Endothelial cell of umbilical vein (primary cell): ENCODE data around the gene EXOC6B. TPM values are rescaled to one million over a fixed set of nuclear protein-coding genes. Genes with fewer than 3 reads are reported as not detected.

Experiments used
- BruUV-seq: library from RNA; stranded (reverse); fragments of 400-500 nt; replicated peaks from 2 replicates; lab custom pipeline; 2021; lab: Mats Ljungman, UMichigan
- CTCF ChIA-PET: fragments of 300-600, 350-600 bp; sonication (Branson Sonifier 250); formaldehyde crosslinking; loops from one replicate; lab custom pipeline; 2021; ENCODE audit warnings: antibody characterized with exemption, inconsistent platforms; lab: Charles Lee
- POLR2A ChIA-PET: fragments of 300-600, 350-600 bp; sonication (Branson Sonifier 250); formaldehyde crosslinking; loops from one replicate; lab custom pipeline; 2021; ENCODE audit warnings: antibody characterized with exemption, inconsistent platforms; lab: Charles Lee
- DNase-seq: peaks from one replicate; pipeline ENCODE4 v3.0.0-alpha.2; 2011; ENCODE audit warnings: low read depth, low spot score
- FAIRE-seq: peaks from 2 replicates; lab custom pipeline; 2011; peaks lifted over from hg19 to GRCh38; lab: Jason Lieb, UNC
- H2AFZ ChIP-seq: 2 replicates; pipeline ENCODE4 v1.6.0; 2012; ENCODE audit warnings: low read depth, low read length, control low read depth, inconsistent platforms
- H3K27ac ChIP-seq: 2 replicates; pipeline ENCODE4 v1.5.1; 2011; ENCODE audit warnings: low read depth, mild to moderate bottlenecking, control low read depth, low read length, moderate library complexity; ENCODE audit not compliant: insufficient read depth
- H3K27me3 ChIP-seq, 2 experiments: 2 replicates each; pipeline versions ENCODE4 v1.6.0 to v1.6.1; 2011; ENCODE audit warnings: low read length in 2 of 2, mixed read lengths in 1 of 2; ENCODE audit not compliant: control insufficient read depth in 2 of 2, insufficient read depth in 2 of 2
- H3K36me3 ChIP-seq, 2 experiments: 2 replicates in 1 of 2; 3 replicates in 1 of 2; pipeline ENCODE4 v1.5.1; 2011; ENCODE audit warnings: low read length in 2 of 2, mild to moderate bottlenecking in 1 of 2, moderate library complexity in 1 of 2; ENCODE audit not compliant: control insufficient read depth in 2 of 2, insufficient read depth in 2 of 2; ENCODE audit errors: extremely low read depth in 1 of 2
- H3K4me1 ChIP-seq: 3 replicates; pipeline ENCODE4 v1.5.1; 2011; ENCODE audit warnings: mild to moderate bottlenecking, low read length; ENCODE audit not compliant: control insufficient read depth, insufficient read depth; ENCODE audit errors: extremely low read depth
- H3K4me2 ChIP-seq: 2 replicates; pipeline ENCODE4 v1.6.1; 2011; ENCODE audit warnings: low read length, control low read depth, mixed read lengths; ENCODE audit not compliant: insufficient read depth
- H3K4me3 ChIP-seq, 3 experiments: fragments of 200-600 bp in 1 of 3; sonication (generic), shearing (Covaris generic) in 1 of 3; replicated peaks in 1 of 3; 2 replicates each; pipeline ENCODE4 v1.5.1; 2011 to 2016; ENCODE audit warnings: control low read depth in 3 of 3, low read length in 3 of 3, mild to moderate bottlenecking in 2 of 3, inconsistent platforms in 1 of 3, low read depth in 1 of 3, moderate library complexity in 1 of 3; ENCODE audit not compliant: insufficient read depth in 1 of 3
- H3K79me2 ChIP-seq: 2 replicates; pipeline ENCODE4 v1.6.0; 2012; ENCODE audit warnings: low read length, inconsistent platforms; ENCODE audit not compliant: control insufficient read depth, insufficient read depth
- H3K9ac ChIP-seq: replicated peaks from 2 replicates; pipeline ENCODE3; 2011; ENCODE audit warnings: low read length, control low read depth; ENCODE audit not compliant: insufficient read depth; ENCODE audit errors: extremely low read depth
- H3K9me1 ChIP-seq: replicated peaks from 3 replicates; pipeline ENCODE4 v1.6.0; 2011; ENCODE audit warnings: mild to moderate bottlenecking, low read length; ENCODE audit not compliant: control insufficient read depth, insufficient read depth; ENCODE audit errors: extremely low read depth
- H3K9me3 ChIP-seq: replicated peaks from 2 replicates; pipeline ENCODE4 v1.5.1; 2012; ENCODE audit warnings: low read length, inconsistent platforms; ENCODE audit not compliant: control insufficient read depth, insufficient read depth
- H4K20me1 ChIP-seq: replicated peaks from 2 replicates; pipeline ENCODE3; 2011; ENCODE audit warnings: mild to moderate bottlenecking, low read length; ENCODE audit not compliant: control insufficient read depth, insufficient read depth; ENCODE audit errors: extremely low read depth
- EZH2 ChIP-seq: IDR thresholded peaks from 2 replicates; pipeline ENCODE4 v1.6.1; 2012; ENCODE audit warnings: borderline replicate concordance, low read depth, mild to moderate bottlenecking, moderate library complexity, low read length, inconsistent platforms; ENCODE audit not compliant: severe bottlenecking
- FOS ChIP-seq: IDR thresholded peaks from 2 replicates; pipeline ENCODE4 v1.6.1; 2011; ENCODE audit warnings: mild to moderate bottlenecking, low read length, moderate library complexity, borderline replicate concordance; ENCODE audit not compliant: insufficient read depth
- GATA2 ChIP-seq: IDR thresholded peaks from 2 replicates; pipeline ENCODE4 v1.7.0; 2011; ENCODE audit warnings: low read depth, mild to moderate bottlenecking, moderate library complexity, mixed read lengths, low read length; ENCODE audit not compliant: insufficient read length, insufficient read depth
- JUN ChIP-seq: IDR thresholded peaks from 2 replicates; pipeline ENCODE4 v1.6.1; 2011; ENCODE audit warnings: borderline replicate concordance, low read depth; ENCODE audit not compliant: insufficient read length, insufficient read depth
- MYC ChIP-seq: IDR thresholded peaks from one replicate; pipeline ENCODE4 v1.6.1; 2011; ENCODE audit warnings: mild to moderate bottlenecking, low read depth, low read length
- POLR2A ChIP-seq: IDR thresholded peaks from 2 replicates; pipeline ENCODE4 v1.6.1; 2012; ENCODE audit warnings: low read depth, mild to moderate bottlenecking, control low read depth, low read length
- POLR2AphosphoS5 ChIP-seq: IDR thresholded peaks from 2 replicates; pipeline ENCODE4 v1.6.1; 2012; ENCODE audit warnings: low read depth, mild to moderate bottlenecking, control low read depth, low read length, moderate library complexity; ENCODE audit not compliant: insufficient read depth
- dilution Hi-C: fragments of 300-500 bp; cut with MboI; formaldehyde crosslinking; loops from one replicate; pipeline ENCODE4 v1.15.0; 2019; ENCODE audit warnings: low sequenced_read_pairs; ENCODE audit not compliant: extremely low pct_ligation_motif_present
- intact Hi-C: fragments of 100-400 bp; cut with micrococcal nuclease; formaldehyde crosslinking; loops from one replicate; pipeline ENCODE4 v1.10.0; 2022
- polyA plus RNA-seq, 4 experiments: library from polyadenylated mRNA; depleted of rRNA in 3 of 4; stranded (reverse) in 3 of 4; unstranded in 1 of 4; fragments of >200 nt; gene quantifications; 2 replicates each; pipeline versions ENCODE4 v1.2.1 to v1.2.3, GENCODE V29; 2011 to 2012; ENCODE audit warnings: missing spikeins in 1 of 4
- total RNA-seq: library from RNA; stranded (reverse); gene quantifications from 2 replicates; pipeline ENCODE4 v1.2.3, GENCODE V29; 2021
- TF ChIP-seq, protein P1 (sequence below): IDR thresholded peaks from 2 replicates; pipeline ENCODE4 v1.6.1; 2011; ENCODE audit not compliant: insufficient read depth, insufficient read length
- TF ChIP-seq, protein P2 (sequence below), 2 donors: IDR thresholded peaks; 1 replicate in 1 of 2; 2 replicates in 1 of 2; pipeline ENCODE4 v1.5.1; 2011; ENCODE audit warnings: low read length in 2 of 2, mild to moderate bottlenecking in 2 of 2, moderate library complexity in 2 of 2, control low read depth in 1 of 2, inconsistent platforms in 1 of 2, low read depth in 1 of 2; ENCODE audit not compliant: insufficient read depth in 1 of 2; ENCODE audit errors: extremely low read depth in 1 of 2

EXOC6B gene
- total and polyA plus RNA-seq, 2 donors (not counting 3 experiments of a cell fraction or from before 2014, with no cell fraction given): 10.8 to 34.8 TPM

DNA sequence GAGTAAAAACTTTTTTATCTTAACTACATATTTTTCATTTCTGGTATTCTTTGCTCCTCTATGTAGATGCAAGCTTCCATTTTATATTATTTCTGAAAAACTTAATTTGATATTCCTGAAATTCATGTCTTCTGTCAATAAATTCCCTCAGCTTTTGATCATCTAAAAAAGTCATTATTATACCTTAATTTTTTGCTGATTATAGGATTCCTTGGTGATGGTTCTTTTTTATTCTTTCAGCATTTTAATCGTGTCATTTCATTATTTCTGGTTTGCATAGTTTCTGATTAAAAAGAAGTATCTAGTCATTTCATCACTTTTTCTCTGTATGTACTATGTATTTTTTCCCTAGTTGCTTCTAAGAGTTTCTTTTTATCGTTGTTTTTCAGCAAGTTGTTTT is 436.4 kb downstream of the EXOC6B start:
- ChIA-PET CTCF (no interaction called here), POLR2A (no interaction called here)
- H3K9me1 ChIP-seq: no peaks in the 10 kb centered on the region
- intact Hi-C loops (no loop called here), dilution Hi-C loops (no loop called here)
- H3K4me1 ChIP-seq: no peaks in the 10 kb centered on the region
- DNase-seq (no peak), FAIRE-seq (no peak)
- no peak overlapping the region for H3K9ac ChIP-seq
- no peak overlapping the region for H3K4me3 ChIP-seq
- no peak overlapping the region for H3K27ac ChIP-seq
- no peak overlapping the region for H2AFZ ChIP-seq
- H4K20me1 ChIP-seq: no peaks in the 10 kb centered on the region
- no TSS peak for BruUV-seq
- no peaks in the 10 kb centered on the region for H3K79me2 ChIP-seq
- H3K4me2 ChIP-seq: no peak overlapping the region
- no peaks in the 10 kb centered on the region for H3K36me3 ChIP-seq
- TF ChIP-seq POLR2A (no peak), POLR2AphosphoS5 (no peak), FOS (no peak)
- TF ChIP-seq, protein P1, sequence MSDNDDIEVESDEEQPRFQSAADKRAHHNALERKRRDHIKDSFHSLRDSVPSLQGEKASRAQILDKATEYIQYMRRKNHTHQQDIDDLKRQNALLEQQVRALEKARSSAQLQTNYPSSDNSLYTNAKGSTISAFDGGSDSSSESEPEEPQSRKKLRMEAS: no peak
- H3K9me3 ChIP-seq: peaks cover 4% of the 10 kb centered on the region
- H3K27me3 ChIP-seq: no peaks in the 10 kb centered on the region

DNA sequence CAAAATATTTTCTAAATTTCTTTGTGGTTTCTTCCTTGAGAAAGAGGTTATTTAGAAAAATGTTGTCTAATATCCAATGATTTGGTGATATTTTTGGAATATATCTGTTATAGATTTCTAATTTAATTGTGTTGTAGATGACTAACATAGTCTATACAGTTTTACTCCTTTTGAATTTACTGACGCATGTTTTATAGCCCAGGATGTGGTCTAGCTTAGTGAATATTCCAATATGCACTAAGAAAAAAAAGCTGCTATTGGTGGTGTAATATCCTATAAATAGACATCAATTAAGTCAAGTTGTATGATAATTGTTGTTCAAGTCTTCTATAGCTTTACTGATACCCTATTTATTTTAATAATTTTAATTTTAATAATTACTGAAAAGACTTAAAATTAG is 437.6 kb downstream of the EXOC6B start:
- intact Hi-C loops: no loop called here
- no peak overlapping the region for H2AFZ ChIP-seq
- H3K9ac ChIP-seq: no peak overlapping the region
- POLR2A ChIA-PET: no interaction called here
- no peaks in the 10 kb centered on the region for H3K4me1 ChIP-seq
- H3K4me2 ChIP-seq: no peak overlapping the region
- no peaks in the 10 kb centered on the region for H3K27me3 ChIP-seq
- no peak overlapping the region for H3K27ac ChIP-seq
- dilution Hi-C loops: no loop called here
- no peak overlapping the region for H3K4me3 ChIP-seq
- TF ChIP-seq POLR2AphosphoS5: no peak
- no peak for TF ChIP-seq POLR2A
- TF ChIP-seq GATA2: no peak
- TF ChIP-seq JUN: no peak
- no peak for TF ChIP-seq EZH2
- TF ChIP-seq MYC: no peak
- TF ChIP-seq, protein P1: no peak
- no peak for TF ChIP-seq FOS
- TF ChIP-seq, protein P2, sequence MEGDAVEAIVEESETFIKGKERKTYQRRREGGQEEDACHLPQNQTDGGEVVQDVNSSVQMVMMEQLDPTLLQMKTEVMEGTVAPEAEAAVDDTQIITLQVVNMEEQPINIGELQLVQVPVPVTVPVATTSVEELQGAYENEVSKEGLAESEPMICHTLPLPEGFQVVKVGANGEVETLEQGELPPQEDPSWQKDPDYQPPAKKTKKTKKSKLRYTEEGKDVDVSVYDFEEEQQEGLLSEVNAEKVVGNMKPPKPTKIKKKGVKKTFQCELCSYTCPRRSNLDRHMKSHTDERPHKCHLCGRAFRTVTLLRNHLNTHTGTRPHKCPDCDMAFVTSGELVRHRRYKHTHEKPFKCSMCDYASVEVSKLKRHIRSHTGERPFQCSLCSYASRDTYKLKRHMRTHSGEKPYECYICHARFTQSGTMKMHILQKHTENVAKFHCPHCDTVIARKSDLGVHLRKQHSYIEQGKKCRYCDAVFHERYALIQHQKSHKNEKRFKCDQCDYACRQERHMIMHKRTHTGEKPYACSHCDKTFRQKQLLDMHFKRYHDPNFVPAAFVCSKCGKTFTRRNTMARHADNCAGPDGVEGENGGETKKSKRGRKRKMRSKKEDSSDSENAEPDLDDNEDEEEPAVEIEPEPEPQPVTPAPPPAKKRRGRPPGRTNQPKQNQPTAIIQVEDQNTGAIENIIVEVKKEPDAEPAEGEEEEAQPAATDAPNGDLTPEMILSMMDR (IDR thresholded peaks at IDR 0.05; ENCODE audit: extremely low read depth in 1 of 2, insufficient read depth in 1 of 2, low read depth in 1 of 2, low read length in 2 of 2): no peak
- CTCF ChIA-PET: no interaction called here
- FAIRE-seq (no peak), DNase-seq (no peak)
- no peaks in the 10 kb centered on the region for H4K20me1 ChIP-seq
- no peaks in the 10 kb centered on the region for H3K79me2 ChIP-seq
- BruUV-seq: no TSS peak
- H3K36me3 ChIP-seq: no peaks in the 10 kb centered on the region
- peaks cover 4% of the 10 kb centered on the region for H3K9me3 ChIP-seq
- H3K9me1 ChIP-seq: no peaks in the 10 kb centered on the region
